ENCODE results near the gene FAM180B. TPM values are rescaled to one million over a fixed set of nuclear protein-coding genes. Genes with fewer than 3 reads are reported as not detected.
"Not testable (repeated sequence)": the region's sequence is repeated elsewhere in the genome, so short reads cannot be mapped to it uniquely, and the experiment has no call there.

Gene FAM180B
- total and polyA plus RNA-seq, 8 donors = 0.13 to 0.35 (median 0.25) TPM; not detected in 2

GRCh38 chr11:47560426-47560825 lies 26.1 kb upstream of the FAM180B start:
- intact Hi-C loops (cut with DNase I) = loop anchor here in 1 of 2 donors (10.0 kb wide), 1 partner anchor 76 kb away; no protein-coding TSS in a partner anchor
- H3K27ac ChIP-seq = no peak overlapping the region
- no peaks in the 10 kb centered on the region for H3K36me3 ChIP-seq
- ATAC-seq (no peak), DNase-seq (no peak)
- no peaks in the 10 kb centered on the region for H3K27me3 ChIP-seq
- no peak overlapping the region for H3K4me3 ChIP-seq
- H3K4me1 ChIP-seq = peaks cover 5 to 18% of the 10 kb centered on the region in 2 donors
- no peak for TF ChIP-seq CTCF (IDR thresholded peaks at IDR 0.05)
- H3K9me3 ChIP-seq = no peaks in the 10 kb centered on the region

- H3K27ac ChIP-seq, DNase-seq, H3K4me3 ChIP-seq, ATAC-seq, H3K9me3 ChIP-seq, H3K27me3 ChIP-seq, H3K36me3 ChIP-seq: not testable (repeated sequence)
- intact Hi-C loops (cut with DNase I) = loop anchor here in 1 of 2 donors (10.0 kb wide), 1 partner anchor 78 kb away; no protein-coding TSS in a partner anchor
- peaks cover 5 to 32% of the 10 kb centered on the region in 2 donors for H3K4me1 ChIP-seq
Measured at GRCh38 chr11:47562393-47562792, 24.1 kb upstream of the FAM180B start.

- not testable (repeated sequence) for H3K9me3 ChIP-seq, DNase-seq, ATAC-seq, H3K36me3 ChIP-seq, H3K27me3 ChIP-seq, H3K27ac ChIP-seq
- H3K4me3 ChIP-seq = peak overlapping the region in 1 of 2 donors; percentile 90
- H3K4me1 ChIP-seq = peaks cover 5 to 32% of the 10 kb centered on the region in 2 donors
- intact Hi-C loops (cut with DNase I) = loop anchor here in 1 of 2 donors (10.0 kb wide), 1 partner anchor 80 kb away; no protein-coding TSS in a partner anchor
Measured at GRCh38 chr11:47564366-47564765, 22.1 kb upstream of the FAM180B start.

GRCh38 chr11:47564933-47565339 lies 21.5 kb upstream of the FAM180B start:
- DNase-seq (no peak), ATAC-seq (peak; percentile 21)
- Histone ChIP-seq H3K27me3 (no peaks in the 10 kb centered on the region), H3K9me3 (no peaks in the 10 kb centered on the region), H3K27ac (peak overlapping the region; percentile 72 to 82), H3K4me1 (peaks cover 5 to 32% of the 10 kb centered on the region in 2 donors), H3K4me3 (peak overlapping the region; percentile 90 to 96), H3K36me3 (peaks cover 0 to 8% of the 10 kb centered on the region in 2 donors)
- no peak for TF ChIP-seq CTCF (IDR thresholded peaks at IDR 0.05)
- intact Hi-C loops (cut with DNase I) = loop anchor here in 1 of 2 donors (10.0 kb wide), 1 partner anchor 80 kb away; no protein-coding TSS in a partner anchor

GRCh38 chr11:47565340-47566148 lies 20.9 kb upstream of the FAM180B start, which contains the start of gene PTPMT1:
PTPMT1 (plus strand) TSS chr11:47565599; CDS start chr11:47565623, 24 bp downstream.
- no peak for TF ChIP-seq CTCF (IDR thresholded peaks at IDR 0.05)
- Histone ChIP-seq H3K4me1 (peaks cover 5 to 28% of the 10 kb centered on the region in 2 donors), H3K4me3 (peak within 1 kb of the TSS; percentile 90 to 96), H3K27me3 (no peaks in the 10 kb centered on the region), H3K9me3 (no peaks in the 10 kb centered on the region), H3K27ac (peak within 1 kb of the TSS; percentile 72 to 82), H3K36me3 (peaks cover 0 to 14% of the 10 kb centered on the region in 2 donors)
- DNase-seq (peak; percentile 56 to 94 (median 78)), ATAC-seq (peak; percentile 96)
- intact Hi-C loops (cut with DNase I) = loop anchor here in 1 of 2 donors (10.0 kb wide), 1 partner anchor 81 kb away; no protein-coding TSS in a partner anchor

GRCh38 chr11:47566149-47566698 lies 20.3 kb upstream of the FAM180B start:
- no peak for DNase-seq
- TF ChIP-seq CTCF (IDR thresholded peaks at IDR 0.05) = no peak
- intact Hi-C loops (cut with DNase I) = loop anchor here in 1 of 2 donors (10.0 kb wide), 1 partner anchor 81 kb away; no protein-coding TSS in a partner anchor
- Histone ChIP-seq H3K27ac (peak overlapping the region; percentile 72 to 82), H3K27me3 (no peaks in the 10 kb centered on the region), H3K4me3 (peak overlapping the region; percentile 90 to 96), H3K9me3 (no peaks in the 10 kb centered on the region), H3K36me3 (peaks cover 0 to 18% of the 10 kb centered on the region in 2 donors), H3K4me1 (peaks cover 5 to 25% of the 10 kb centered on the region in 2 donors)
- peak; percentile 55 for ATAC-seq
